Chondrocyte (in vitro differentiated cells): Measurements from ENCODE around the gene USF1. TPM values are rescaled to one million over a fixed set of nuclear protein-coding genes. Genes with fewer than 3 reads are reported as not detected.
A peak's percentile ranks its signal among the peaks of the same experiment; 100 is the strongest.

Experiments
- DNase-seq: peaks from one replicate; pipeline ENCODE4 v3.0.0; 2021; ENCODE audit warnings: mixed read lengths, low spot score
- H3K27ac Mint-ChIP-seq: one replicate; pipeline ENCODE4 v1.8.0; 2021; ENCODE audit warnings: mild to moderate bottlenecking, moderate library complexity, mixed read lengths; ENCODE audit not compliant: unreplicated experiment
- H3K27me3 Mint-ChIP-seq: 2 replicates; pipeline ENCODE4 v1.8.0; 2021; ENCODE audit warnings: low read depth, mixed read lengths
- H3K36me3 Mint-ChIP-seq: 2 replicates; pipeline ENCODE4 v1.8.0; 2021; ENCODE audit warnings: low read depth, mixed read lengths
- H3K4me1 Mint-ChIP-seq: 2 replicates; pipeline ENCODE4 v1.8.0; 2021; ENCODE audit warnings: low read depth, mild to moderate bottlenecking, mixed read lengths
- H3K4me3 Mint-ChIP-seq: one replicate; pipeline ENCODE4 v1.8.0; 2021; ENCODE audit warnings: mild to moderate bottlenecking, moderate library complexity, mixed read lengths; ENCODE audit not compliant: unreplicated experiment
- H3K9me3 Mint-ChIP-seq: 2 replicates; pipeline ENCODE4 v1.8.0; 2021; ENCODE audit warnings: low read depth, mixed read lengths
- long read RNA-seq: library from polyadenylated mRNA; stranded (forward); transcript quantifications from one replicate; pipeline ENCODE4 v2.0.0, GENCODE V29; 2021
- total RNA-seq: library from RNA; stranded (reverse); gene quantifications from 3 replicates; pipeline ENCODE4 v1.2.1, GENCODE V29; 2021
- TF ChIP-seq, protein P1 (sequence below): fragments of 200-600 bp; sonication (generic); IDR thresholded peaks from 2 replicates; pipeline ENCODE4 v1.5.0; 2021; ENCODE audit warnings: antibody characterized with exemption, mild to moderate bottlenecking, moderate library complexity

USF1 gene
- total RNA-seq, result 34.3 to 44.6 TPM (median 35.3 TPM) in 3 replicates
- long read RNA-seq, partial matches to known transcripts, result 0 of 2 reads
- long read RNA-seq, other reads (novel, unspliced or antisense), result 2 of 2 reads

- peak within 1 kb of the TSS; percentile 100 for H3K27ac Mint-ChIP-seq
- no peaks in the 10 kb centered on the region for H3K27me3 Mint-ChIP-seq
- peaks cover 25% of the 10 kb centered on the region for H3K36me3 Mint-ChIP-seq
- peak within 1 kb of the TSS; percentile 93 for H3K4me3 Mint-ChIP-seq
- H3K4me1 Mint-ChIP-seq, result peaks cover 22% of the 10 kb centered on the region
- TF ChIP-seq, protein P1, sequence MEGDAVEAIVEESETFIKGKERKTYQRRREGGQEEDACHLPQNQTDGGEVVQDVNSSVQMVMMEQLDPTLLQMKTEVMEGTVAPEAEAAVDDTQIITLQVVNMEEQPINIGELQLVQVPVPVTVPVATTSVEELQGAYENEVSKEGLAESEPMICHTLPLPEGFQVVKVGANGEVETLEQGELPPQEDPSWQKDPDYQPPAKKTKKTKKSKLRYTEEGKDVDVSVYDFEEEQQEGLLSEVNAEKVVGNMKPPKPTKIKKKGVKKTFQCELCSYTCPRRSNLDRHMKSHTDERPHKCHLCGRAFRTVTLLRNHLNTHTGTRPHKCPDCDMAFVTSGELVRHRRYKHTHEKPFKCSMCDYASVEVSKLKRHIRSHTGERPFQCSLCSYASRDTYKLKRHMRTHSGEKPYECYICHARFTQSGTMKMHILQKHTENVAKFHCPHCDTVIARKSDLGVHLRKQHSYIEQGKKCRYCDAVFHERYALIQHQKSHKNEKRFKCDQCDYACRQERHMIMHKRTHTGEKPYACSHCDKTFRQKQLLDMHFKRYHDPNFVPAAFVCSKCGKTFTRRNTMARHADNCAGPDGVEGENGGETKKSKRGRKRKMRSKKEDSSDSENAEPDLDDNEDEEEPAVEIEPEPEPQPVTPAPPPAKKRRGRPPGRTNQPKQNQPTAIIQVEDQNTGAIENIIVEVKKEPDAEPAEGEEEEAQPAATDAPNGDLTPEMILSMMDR, result no peak
- peak; percentile 96 for DNase-seq
- peaks cover 25% of the 10 kb centered on the region for H3K9me3 Mint-ChIP-seq
Measured at GRCh38 chr1:161045736-161046604, at the start of gene USF1. TSS of gene USF1 (minus strand) at chr1:161045977. CDS start at chr1:161043275, 2,702 bp downstream.

- Mint-ChIP-seq H3K27ac (no peak overlapping the region), H3K36me3 (peaks cover 2% of the 10 kb centered on the region), H3K27me3 (peaks cover 3% of the 10 kb centered on the region), H3K4me3 (no peak overlapping the region), H3K4me1 (peaks cover 17% of the 10 kb centered on the region), H3K9me3 (no peaks in the 10 kb centered on the region)
- TF ChIP-seq, protein P1, result no peak
- no peak for DNase-seq
Measured at GRCh38 chr1:161095230-161095629, 49.5 kb upstream of the USF1 start.

GRCh38 chr1:161094481-161094880 lies 48.7 kb upstream of the USF1 start:
- TF ChIP-seq, protein P1, result no peak
- H3K27ac Mint-ChIP-seq, result no peak overlapping the region
- H3K9me3 Mint-ChIP-seq, result no peaks in the 10 kb centered on the region
- DNase-seq, result peak; percentile 12
- H3K4me1 Mint-ChIP-seq, result peaks cover 17% of the 10 kb centered on the region
- no peaks in the 10 kb centered on the region for H3K36me3 Mint-ChIP-seq
- no peak overlapping the region for H3K4me3 Mint-ChIP-seq
- H3K27me3 Mint-ChIP-seq, result peaks cover 3% of the 10 kb centered on the region

DNA sequence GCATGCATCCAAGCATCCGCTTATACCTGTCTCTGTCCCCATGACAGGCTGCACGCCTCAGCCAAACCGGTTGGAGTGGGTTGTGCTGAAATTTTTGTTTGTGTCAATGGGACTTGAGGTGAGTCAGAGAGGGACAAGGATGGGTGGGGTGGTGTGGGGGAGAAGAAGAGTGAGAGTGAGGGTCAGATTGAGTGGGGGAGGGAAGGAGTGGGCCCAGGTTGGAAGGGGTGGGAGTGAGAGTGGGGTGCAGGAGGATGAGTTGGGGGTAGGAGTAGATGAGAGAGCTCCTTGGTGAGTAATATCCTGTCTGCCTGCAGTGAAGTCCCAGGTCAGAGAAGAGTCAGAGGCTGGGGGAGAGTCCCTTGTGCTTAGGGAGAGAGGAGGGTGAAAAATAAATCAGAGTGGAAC lies 46.8 kb upstream of the USF1 start:
- H3K9me3 Mint-ChIP-seq, result no peaks in the 10 kb centered on the region
- no peak overlapping the region for H3K4me3 Mint-ChIP-seq
- peaks cover 3% of the 10 kb centered on the region for H3K27me3 Mint-ChIP-seq
- TF ChIP-seq, protein P1, result no peak
- peaks cover 6% of the 10 kb centered on the region for H3K4me1 Mint-ChIP-seq
- peak; percentile 5 for DNase-seq
- no peak overlapping the region for H3K27ac Mint-ChIP-seq
- H3K36me3 Mint-ChIP-seq, result no peaks in the 10 kb centered on the region

DNA sequence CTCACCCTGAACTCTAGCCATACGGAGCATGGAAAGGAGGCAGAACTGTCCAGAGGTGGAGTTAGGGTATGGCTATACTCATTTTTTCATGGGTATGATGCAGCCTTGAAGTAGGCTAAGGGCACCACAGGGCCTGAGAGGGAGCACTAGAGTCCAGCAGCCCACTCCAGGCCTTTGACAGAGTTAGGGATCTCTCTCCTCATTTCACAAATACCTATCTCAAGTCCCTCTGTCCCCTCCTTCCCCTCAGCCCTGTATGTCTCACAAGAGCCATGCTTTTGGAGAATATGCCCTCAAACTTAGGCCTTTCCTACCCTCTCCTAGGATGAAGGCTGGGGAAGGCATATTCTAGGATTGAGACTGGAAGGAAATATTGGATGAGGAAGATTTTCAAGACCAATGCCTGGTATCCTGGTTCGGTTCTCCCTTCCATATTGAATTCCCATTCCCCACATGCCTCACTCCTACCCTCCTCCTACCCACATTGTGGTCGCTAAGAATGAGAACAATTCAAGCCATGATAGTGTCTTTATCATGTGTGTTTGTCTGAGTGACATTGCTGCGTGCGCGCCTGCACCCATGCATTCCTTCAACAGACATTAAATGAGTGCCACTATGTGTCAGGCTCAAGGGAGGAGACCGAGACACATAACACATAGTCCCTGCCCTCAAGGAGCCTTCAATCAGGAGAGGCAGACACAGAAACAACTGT lies 46.2 kb upstream of the USF1 start:
- H3K4me3 Mint-ChIP-seq, result no peak overlapping the region
- DNase-seq, result peak; percentile 18
- H3K9me3 Mint-ChIP-seq, result no peaks in the 10 kb centered on the region
- H3K4me1 Mint-ChIP-seq, result no peaks in the 10 kb centered on the region
- H3K27ac Mint-ChIP-seq, result no peak overlapping the region
- H3K36me3 Mint-ChIP-seq, result no peaks in the 10 kb centered on the region
- H3K27me3 Mint-ChIP-seq, result peaks cover 3% of the 10 kb centered on the region
- TF ChIP-seq, protein P1, result no peak
